K562 (cell line): ENCODE data around the gene ERBB4. TPM values are rescaled to one million over a fixed set of nuclear protein-coding genes. Genes with fewer than 3 reads are reported as not detected.

Experiments
- ATAC-seq: fragments of 200-7000 bp; cut with Tn5 transposase; 3 replicates; pipeline ENCODE4 v1.9.1; 2020; ENCODE audit warnings: moderate library complexity
- BruUV-seq: library from RNA; stranded (reverse); fragments of 400-500 nt; replicated peaks from 2 replicates; lab custom pipeline; 2021; lab: Mats Ljungman, UMichigan
- CTCF ChIA-PET: fragments of 300-600 bp; formaldehyde crosslinking; extraction: SDS; loops from one replicate; lab custom pipeline; 2021; ENCODE audit warnings: low intra/inter-chr PET ratio; lab: Yijun Ruan, JAX
- POLR2A ChIA-PET: fragments of 300-600, 350-650 bp; sonication (Branson Sonifier 250); formaldehyde crosslinking; extraction: SDS; loops from one replicate; lab custom pipeline; 2021; ENCODE audit warnings: antibody characterized with exemption, inconsistent platforms; lab: Yijun Ruan, JAX
- DNase-seq, 4 experiments: peaks; one replicate each; pipeline versions ENCODE4 v3.0.0 to v3.0.0-alpha.2; 2011 to 2018; ENCODE audit warnings: low spot score in 3 of 4, mixed read lengths in 3 of 4; ENCODE audit errors: extremely low read depth in 1 of 4
- FAIRE-seq: peaks from 2 replicates; lab custom pipeline; 2011; peaks lifted over from hg19 to GRCh38; lab: Jason Lieb, UNC
- H2AFZ ChIP-seq: 2 replicates; pipeline ENCODE4 v1.6.0; 2011; ENCODE audit warnings: low read depth, low read length, control low read depth, inconsistent platforms
- H3K27ac ChIP-seq: fragments of 200-600 bp; 3 replicates; pipeline ENCODE4 v1.8.0; 2011; ENCODE audit warnings: low read depth, mild to moderate bottlenecking, control low read depth, inconsistent platforms, low read length, moderate library complexity, mixed read lengths; ENCODE audit errors: extremely low read depth
- H3K27me3 ChIP-seq, 2 experiments: fragments of 300-600 bp in 1 of 2; 2 replicates in 1 of 2; 3 replicates in 1 of 2; pipeline versions ENCODE4 v1.6.0 to v1.8.0; 2011; ENCODE audit warnings: inconsistent platforms in 2 of 2, low read length in 2 of 2, mild to moderate bottlenecking in 1 of 2, mixed read lengths in 1 of 2, moderate library complexity in 1 of 2; ENCODE audit not compliant: control insufficient read depth in 2 of 2, insufficient read depth in 2 of 2
- H3K36me3 ChIP-seq: fragments of 300-600 bp; 3 replicates; pipeline ENCODE4 v1.8.0; 2011; ENCODE audit warnings: mild to moderate bottlenecking, low read length, inconsistent platforms; ENCODE audit not compliant: control insufficient read depth, insufficient read depth
- H3K4me1 ChIP-seq, 2 experiments: fragments of 200-600 bp in 1 of 2; replicated peaks in 1 of 2; 2 replicates in 1 of 2; 3 replicates in 1 of 2; pipeline versions ENCODE4 v1.5.1 to v1.8.0; 2011; ENCODE audit warnings: inconsistent platforms in 2 of 2, low read length in 2 of 2, mild to moderate bottlenecking in 1 of 2, mixed read lengths in 1 of 2, moderate library complexity in 1 of 2; ENCODE audit not compliant: control insufficient read depth in 2 of 2, insufficient read depth in 2 of 2
- H3K4me2 ChIP-seq: 2 replicates; pipeline ENCODE4 v1.6.1; 2011; ENCODE audit warnings: low read length, control low read depth, inconsistent platforms, mixed read lengths; ENCODE audit not compliant: insufficient read depth
- H3K4me3 ChIP-seq: fragments of 200-600 bp; sonication (generic), shearing (Covaris generic); 2 replicates; pipeline ENCODE4 v1.5.1; 2016; ENCODE audit warnings: control low read depth, inconsistent platforms
- H3K79me2 ChIP-seq: fragments of 200-600 bp; 3 replicates; pipeline ENCODE4 v1.8.0; 2011; ENCODE audit warnings: low read length, inconsistent platforms; ENCODE audit not compliant: control insufficient read depth, insufficient read depth
- H3K9ac ChIP-seq, 2 experiments: 2 replicates each; pipeline versions ENCODE4 v1.6.0 to v1.6.1; 2011; ENCODE audit warnings: low read depth in 2 of 2, low read length in 2 of 2, control low read depth in 1 of 2, inconsistent platforms in 1 of 2, mild to moderate bottlenecking in 1 of 2, mixed read lengths in 1 of 2; ENCODE audit not compliant: insufficient read depth in 1 of 2
- H3K9me1 ChIP-seq: one replicate; pipeline ENCODE4 v1.6.0; 2011; ENCODE audit warnings: inconsistent platforms, mild to moderate bottlenecking, low read length, moderate library complexity; ENCODE audit not compliant: control insufficient read depth, insufficient read depth
- H3K9me3 ChIP-seq: replicated peaks from 2 replicates; pipeline ENCODE4 v1.5.1; 2011; ENCODE audit warnings: low read depth, low read length, inconsistent platforms; ENCODE audit not compliant: control insufficient read depth, insufficient read depth
- H4K20me1 ChIP-seq: replicated peaks from 2 replicates; pipeline ENCODE4 v1.6.1; 2011; ENCODE audit warnings: low read length, inconsistent platforms, mixed read lengths; ENCODE audit not compliant: control insufficient read depth, insufficient read depth
- ATF4 ChIP-seq: fragments of 450-650 bp; formaldehyde crosslinking; IDR thresholded peaks from 2 replicates; pipeline ENCODE4 v1.4.0; 2022; ENCODE audit warnings: mild to moderate bottlenecking, moderate library complexity
- ATF6 ChIP-seq: sonication (generic); formaldehyde crosslinking; IDR thresholded peaks from 2 replicates; pipeline ENCODE4 v1.4.0; 2020; ENCODE audit warnings: mild to moderate bottlenecking, missing genetic modification reagents
- IFI16 ChIP-seq: fragments of 250-450 bp; sonication (Bioruptor Pico); IDR thresholded peaks from 2 replicates; pipeline ENCODE4 v2.1.2; 2022; ENCODE audit warnings: mild to moderate bottlenecking, inconsistent platforms
- NFATC3 ChIP-seq: fragments of 450-650 bp; IDR thresholded peaks from 2 replicates; pipeline ENCODE4 v1.6.1; 2017; ENCODE audit warnings: mild to moderate bottlenecking
- PCBP1 ChIP-seq: fragments of 200-400 bp; formaldehyde crosslinking; IDR thresholded peaks from 2 replicates; pipeline ENCODE4 v1.6.1; 2018; ENCODE audit warnings: mild to moderate bottlenecking, low read depth, low read length; ENCODE audit not compliant: poor library complexity, severe bottlenecking
- POLR3A ChIP-seq: IDR thresholded peaks from 2 replicates; pipeline ENCODE4 v1.6.1; 2011; ENCODE audit warnings: borderline replicate concordance, mild to moderate bottlenecking, moderate library complexity; ENCODE audit not compliant: insufficient read length, insufficient read depth; ENCODE audit errors: extremely low read depth
- ZBTB2 ChIP-seq: fragments of 450-650 bp; IDR thresholded peaks from 2 replicates; pipeline ENCODE4 v1.6.1; 2016; ENCODE audit warnings: antibody characterized with exemption
- WGBS: fragments of 100-300 bp; shearing (Covaris generic); methylation state at CpG from one replicate; pipeline ENCODE4 v1.1.6; 2016; ENCODE audit warnings: low coverage, mixed read lengths; ENCODE audit not compliant: insufficient coverage; ENCODE audit errors: missing lambda C conversion rate; 5-methylcytosine and 5-hydroxymethylcytosine counted together
- in situ Hi-C: fragments of 300-500 bp; cut with MboI; formaldehyde crosslinking; loops from 4 replicates; pipeline ENCODE4 v1.15.0; 2018; ENCODE audit warnings: inconsistent platforms, mixed read lengths
- intact Hi-C: fragments of 100-400 bp; cut with micrococcal nuclease; formaldehyde crosslinking; loops from 2 replicates; pipeline ENCODE4 v1.14.2; 2022
- polyA plus RNA-seq, 8 experiments: library from polyadenylated mRNA; depleted of rRNA in 4 of 8; stranded (reverse) in 5 of 8; unstranded in 3 of 8; fragments of >200 nt; fragmentation: Nextera tagmentation in 2 of 8; fragmentation: Illumina TruSeq in 1 of 8; extraction: Ambion mirVana in 2 of 8; extraction: Trizol in 1 of 8; gene quantifications; 2 replicates each; pipeline versions ENCODE4 v1.2.1 to v1.2.3, GENCODE V29; 2011 to 2014; ENCODE audit warnings: inconsistent platforms in 1 of 8, missing spikeins in 1 of 8
- total RNA-seq, 7 experiments: library from RNA; depleted of rRNA in 6 of 7; stranded (reverse); fragments of >200 nt in 6 of 7; fragmentation: Illumina TruSeq in 2 of 7; extraction: Trizol in 2 of 7; gene quantifications; 2 replicates each; pipeline versions ENCODE4 v1.2.1 to v1.2.3, GENCODE V29; 2011 to 2021; ENCODE audit warnings: low replicate concordance in 1 of 7
- TF ChIP-seq, protein P1 (sequence below), 2 experiments: fragments of 450-650 bp; IDR thresholded peaks; 2 replicates each; pipeline ENCODE4 v1.6.1; 2016; ENCODE audit warnings: mild to moderate bottlenecking in 2 of 2, borderline replicate concordance in 1 of 2, low read depth in 1 of 2, moderate library complexity in 1 of 2

Gene ERBB4
- total and polyA plus RNA-seq, 9 of the 15 experiments (the other 6 are each of a cell fraction or from before 2014, with no cell fraction given), result not detected

GRCh38 chr2:212173756-212174510 lies 364.7 kb downstream of the ERBB4 start:
- no TSS peak for BruUV-seq
- intact Hi-C loops, result no loop called here
- TF ChIP-seq PCBP1, result no peak
- no peak for TF ChIP-seq POLR3A
- TF ChIP-seq, protein P1, sequence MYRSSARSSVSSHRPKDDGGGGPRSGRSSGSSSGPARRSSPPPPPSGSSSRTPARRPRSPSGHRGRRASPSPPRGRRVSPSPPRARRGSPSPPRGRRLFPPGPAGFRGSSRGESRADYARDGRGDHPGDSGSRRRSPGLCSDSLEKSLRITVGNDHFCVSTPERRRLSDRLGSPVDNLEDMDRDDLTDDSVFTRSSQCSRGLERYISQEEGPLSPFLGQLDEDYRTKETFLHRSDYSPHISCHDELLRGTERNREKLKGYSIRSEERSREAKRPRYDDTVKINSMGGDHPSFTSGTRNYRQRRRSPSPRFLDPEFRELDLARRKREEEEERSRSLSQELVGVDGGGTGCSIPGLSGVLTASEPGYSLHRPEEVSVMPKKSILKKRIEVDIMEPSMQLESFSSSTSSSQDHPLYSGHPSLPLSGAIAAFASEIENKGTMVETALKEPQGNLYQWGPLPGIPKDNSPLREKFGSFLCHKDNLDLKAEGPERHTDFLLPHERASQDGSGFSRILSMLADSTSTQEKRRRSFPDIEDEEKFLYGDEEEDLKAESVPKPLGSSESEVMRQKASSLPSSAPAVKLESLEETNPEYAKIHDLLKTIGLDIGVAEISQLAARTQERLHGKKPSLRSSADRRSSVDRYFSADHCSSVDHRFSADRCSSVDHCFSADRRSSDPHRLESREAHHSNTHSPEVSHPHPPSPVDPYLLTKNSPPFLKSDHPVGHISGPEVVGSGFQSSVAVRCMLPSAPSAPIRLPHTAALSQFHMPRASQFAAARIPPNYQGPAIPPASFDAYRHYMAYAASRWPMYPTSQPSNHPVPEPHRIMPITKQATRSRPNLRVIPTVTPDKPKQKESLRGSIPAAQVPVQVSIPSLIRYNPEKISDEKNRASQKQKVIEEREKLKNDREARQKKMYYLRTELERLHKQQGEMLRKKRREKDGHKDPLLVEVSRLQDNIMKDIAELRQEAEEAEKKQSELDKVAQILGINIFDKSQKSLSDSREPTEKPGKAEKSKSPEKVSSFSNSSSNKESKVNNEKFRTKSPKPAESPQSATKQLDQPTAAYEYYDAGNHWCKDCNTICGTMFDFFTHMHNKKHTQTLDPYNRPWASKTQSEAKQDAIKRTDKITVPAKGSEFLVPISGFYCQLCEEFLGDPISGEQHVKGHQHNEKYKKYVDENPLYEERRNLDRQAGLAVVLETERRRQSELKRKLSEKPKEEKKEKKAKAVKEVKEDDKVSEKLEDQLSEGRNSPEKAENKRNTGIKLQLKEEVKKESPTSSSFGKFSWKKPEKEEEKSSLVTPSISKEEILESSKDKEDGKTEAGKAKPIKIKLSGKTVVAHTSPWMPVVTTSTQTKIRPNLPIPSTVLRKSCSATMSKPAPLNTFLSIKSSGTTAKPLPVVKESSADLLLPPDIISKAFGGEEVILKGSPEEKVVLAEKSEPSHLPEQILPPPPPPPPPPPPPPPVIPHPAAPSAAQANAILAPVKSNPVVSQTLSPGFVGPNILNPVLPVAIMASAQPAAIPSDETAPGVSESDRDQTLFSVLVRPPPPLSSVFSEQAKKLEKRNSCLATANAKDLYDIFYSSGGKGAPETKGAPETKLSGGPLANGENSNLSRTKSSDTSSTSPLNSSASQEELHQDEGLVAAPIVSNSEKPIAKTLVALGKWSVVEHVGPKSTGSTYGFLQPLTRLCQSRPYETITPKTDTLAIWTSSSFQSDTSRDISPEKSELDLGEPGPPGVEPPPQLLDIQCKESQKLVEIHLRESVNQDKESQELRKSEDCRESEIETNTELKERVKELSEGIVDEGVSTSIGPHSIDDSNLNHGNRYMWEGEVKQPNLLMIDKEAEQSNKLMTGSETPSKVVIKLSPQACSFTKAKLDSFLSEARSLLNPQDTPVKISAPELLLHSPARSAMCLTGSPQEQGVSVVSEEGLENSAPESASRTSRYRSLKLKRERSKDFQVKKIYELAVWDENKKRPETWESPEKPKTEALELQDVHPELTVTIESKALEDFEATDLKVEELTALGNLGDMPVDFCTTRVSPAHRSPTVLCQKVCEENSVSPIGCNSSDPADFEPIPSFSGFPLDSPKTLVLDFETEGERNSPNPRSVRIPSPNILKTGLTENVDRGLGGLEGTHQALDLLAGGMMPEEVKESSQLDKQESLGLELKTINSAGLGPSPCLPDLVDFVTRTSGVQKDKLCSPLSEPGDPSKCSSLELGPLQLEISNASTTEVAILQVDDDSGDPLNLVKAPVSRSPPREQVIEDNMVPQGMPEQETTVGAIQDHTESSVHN (IDR thresholded peaks at IDR 0.05; ENCODE audit: borderline replicate concordance in 1 of 2, low read depth in 1 of 2), result no peak
- TF ChIP-seq IFI16 (CRISPR knock-in tag), result no peak
- TF ChIP-seq ATF6, result no peak
- TF ChIP-seq ZBTB2, result no peak
- no peak for TF ChIP-seq ATF4 (CRISPR knock-in tag)
- no peak for TF ChIP-seq NFATC3

More at GRCh38 chr2:212173756-212174510, 364.7 kb downstream of the ERBB4 start:
- no peak overlapping the region for H3K9ac ChIP-seq
- H3K4me2 ChIP-seq, result no peak overlapping the region
- H3K79me2 ChIP-seq, result no peaks in the 10 kb centered on the region
- no peak overlapping the region for H2AFZ ChIP-seq
- no peak overlapping the region for H3K27ac ChIP-seq
- H3K4me1 ChIP-seq, result no peaks in the 10 kb centered on the region
- ChIA-PET CTCF (no interaction called here), POLR2A (no interaction called here)
- H3K9me1 ChIP-seq, result no peaks in the 10 kb centered on the region
- ATAC-seq (no peak), FAIRE-seq (no peak), DNase-seq (no peak)
- H4K20me1 ChIP-seq, result no peaks in the 10 kb centered on the region
- WGBS, result 0% methylated on average over 3 of the region's 3 CpGs
- H3K4me3 ChIP-seq, result no peak overlapping the region
- H3K27me3 ChIP-seq, result no peaks in the 10 kb centered on the region
- H3K9me3 ChIP-seq, result no peaks in the 10 kb centered on the region
- in situ Hi-C loops, result no loop called here
- no peaks in the 10 kb centered on the region for H3K36me3 ChIP-seq
